Measurements from ENCODE around the gene ZNF800.

ZNF800 gene

GRCh38 chr7:127379642-127380041 lies 12.9 kb downstream of the ZNF800 start:
- no peak for TF ChIP-seq CTCF (IDR thresholded peaks at IDR 0.05; ENCODE audit: borderline replicate concordance, insufficient read depth, low read depth, low read length)
- H3K4me3 ChIP-seq (ENCODE audit: low read depth, low read length), result no peak overlapping the region

GRCh38 chr7:127378537-127378936 lies 14.0 kb downstream of the ZNF800 start:
- no peak for TF ChIP-seq CTCF (IDR thresholded peaks at IDR 0.05; ENCODE audit: borderline replicate concordance, insufficient read depth, low read depth, low read length)

GRCh38 chr7:127377425-127377824 lies 15.1 kb downstream of the ZNF800 start:
- H3K4me3 ChIP-seq (ENCODE audit: low read depth, low read length), result no peak overlapping the region
- TF ChIP-seq CTCF (IDR thresholded peaks at IDR 0.05; ENCODE audit: borderline replicate concordance, insufficient read depth, low read depth, low read length), result no peak

More at GRCh38 chr7:127378537-127378936, 14.0 kb downstream of the ZNF800 start:
- no peak overlapping the region for H3K4me3 ChIP-seq (ENCODE audit: low read depth, low read length)

GRCh38 chr7:127375631-127376030 lies 16.9 kb downstream of the ZNF800 start:
- H3K4me3 ChIP-seq (ENCODE audit: low read depth, low read length), result no peak overlapping the region
- TF ChIP-seq CTCF (IDR thresholded peaks at IDR 0.05; ENCODE audit: borderline replicate concordance, insufficient read depth, low read depth, low read length), result no peak

- TF ChIP-seq CTCF (IDR thresholded peaks at IDR 0.05; ENCODE audit: borderline replicate concordance, insufficient read depth, low read depth, low read length), result no peak
- H3K4me3 ChIP-seq (ENCODE audit: low read depth, low read length), result no peak overlapping the region
Observed at GRCh38 chr7:127367679-127368078, 24.8 kb downstream of the ZNF800 start.

- no peak overlapping the region for H3K4me3 ChIP-seq (ENCODE audit: low read depth, low read length)
- TF ChIP-seq CTCF (IDR thresholded peaks at IDR 0.05; ENCODE audit: borderline replicate concordance, insufficient read depth, low read depth, low read length), result no peak
Observed at GRCh38 chr7:127366680-127367079, 25.8 kb downstream of the ZNF800 start.

- TF ChIP-seq CTCF (IDR thresholded peaks at IDR 0.05; ENCODE audit: borderline replicate concordance, insufficient read depth, low read depth, low read length), result no peak
- H3K4me3 ChIP-seq (ENCODE audit: low read depth, low read length), result no peak overlapping the region
Observed at GRCh38 chr7:127365957-127366315, 26.6 kb downstream of the ZNF800 start.
